Measurements from ENCODE around the gene PARK7. TPM values are rescaled to one million over a fixed set of nuclear protein-coding genes. Genes with fewer than 3 reads are reported as not detected.

Gene PARK7
- total RNA-seq, 1 experiment from 2014 or later, result 207 TPM

GRCh38 chr1:7932524-7933138, 28.9 kb upstream of the PARK7 start:
- Mint-ChIP-seq H3K36me3 (ENCODE audit: insufficient read depth, unreplicated experiment) (no peaks in the 10 kb centered on the region), H3K27ac (ENCODE audit: unreplicated experiment) (no peak overlapping the region), H3K27me3 (ENCODE audit: unreplicated experiment) (no peaks in the 10 kb centered on the region), H3K9me3 (ENCODE audit: low read depth, unreplicated experiment) (no peaks in the 10 kb centered on the region), H3K4me3 (ENCODE audit: low read depth, unreplicated experiment) (no peak overlapping the region), H3K4me1 (ENCODE audit: low read depth, unreplicated experiment) (no peaks in the 10 kb centered on the region)
- no peak for DNase-seq
- no peak for TF ChIP-seq CTCF (IDR thresholded peaks at IDR 0.05; ENCODE audit: unreplicated experiment)
- CTCF ChIA-PET, result no interaction called here
- intact Hi-C loops (cut with micrococcal nuclease; ENCODE audit: unreplicated experiment), result no loop called here
- BruUV-seq (replicated peaks), result no TSS peak

GRCh38 chr1:7938070-7938469, 23.4 kb upstream of the PARK7 start:
- no peak for DNase-seq
- no peak overlapping the region for H3K4me3 Mint-ChIP-seq (ENCODE audit: low read depth, unreplicated experiment)
- H3K27me3 Mint-ChIP-seq (ENCODE audit: unreplicated experiment), result peaks cover 26% of the 10 kb centered on the region
- peaks cover 24% of the 10 kb centered on the region for H3K4me1 Mint-ChIP-seq (ENCODE audit: low read depth, unreplicated experiment)
- no peak overlapping the region for H3K27ac Mint-ChIP-seq (ENCODE audit: unreplicated experiment)
- TF ChIP-seq CTCF (IDR thresholded peaks at IDR 0.05; ENCODE audit: unreplicated experiment), result no peak
- CTCF ChIA-PET, result no interaction called here
- H3K9me3 Mint-ChIP-seq (ENCODE audit: low read depth, unreplicated experiment), result no peaks in the 10 kb centered on the region
- no peaks in the 10 kb centered on the region for H3K36me3 Mint-ChIP-seq (ENCODE audit: insufficient read depth, unreplicated experiment)
- no TSS peak for BruUV-seq (replicated peaks)
- intact Hi-C loops (cut with micrococcal nuclease; ENCODE audit: unreplicated experiment), result no loop called here

- no peak for TF ChIP-seq CTCF (IDR thresholded peaks at IDR 0.05; ENCODE audit: unreplicated experiment)
- Mint-ChIP-seq H3K36me3 (ENCODE audit: insufficient read depth, unreplicated experiment) (no peaks in the 10 kb centered on the region), H3K4me3 (ENCODE audit: low read depth, unreplicated experiment) (no peak overlapping the region), H3K27me3 (ENCODE audit: unreplicated experiment) (peaks cover 30% of the 10 kb centered on the region), H3K4me1 (ENCODE audit: low read depth, unreplicated experiment) (peaks cover 24% of the 10 kb centered on the region), H3K9me3 (ENCODE audit: low read depth, unreplicated experiment) (no peaks in the 10 kb centered on the region), H3K27ac (ENCODE audit: unreplicated experiment) (no peak overlapping the region)
- intact Hi-C loops (cut with micrococcal nuclease; ENCODE audit: unreplicated experiment), result no loop called here
- BruUV-seq (replicated peaks), result TSS peak; percentile 29
- CTCF ChIA-PET, result interaction anchor here (0.6 kb wide), 2 partner anchors 19 to 271 kb away, joined by 3 read pairs; no protein-coding TSS in a partner anchor
- DNase-seq, result no peak
Measured at GRCh38 chr1:7940034-7940433, 21.5 kb upstream of the PARK7 start.

- H3K4me1 Mint-ChIP-seq (ENCODE audit: low read depth, unreplicated experiment), result peaks cover 24% of the 10 kb centered on the region
- no peaks in the 10 kb centered on the region for H3K36me3 Mint-ChIP-seq (ENCODE audit: insufficient read depth, unreplicated experiment)
- H3K27ac Mint-ChIP-seq (ENCODE audit: unreplicated experiment), result no peak within 1 kb of the TSS
- intact Hi-C loops (cut with micrococcal nuclease; ENCODE audit: unreplicated experiment), result no loop called here
- CTCF ChIA-PET, result interaction anchor here (0.6 to 0.9 kb wide), 2 partner anchors 10 to 20 kb away, joined by 3 to 4 read pairs; no protein-coding TSS in a partner anchor
- H3K27me3 Mint-ChIP-seq (ENCODE audit: unreplicated experiment), result peaks cover 30% of the 10 kb centered on the region
- BruUV-seq (replicated peaks), result no TSS peak
- H3K4me3 Mint-ChIP-seq (ENCODE audit: low read depth, unreplicated experiment), result peak within 1 kb of the TSS; percentile 41
- H3K9me3 Mint-ChIP-seq (ENCODE audit: low read depth, unreplicated experiment), result no peaks in the 10 kb centered on the region
- DNase-seq, result peak; percentile 64
- TF ChIP-seq CTCF (IDR thresholded peaks at IDR 0.05; ENCODE audit: unreplicated experiment), result no peak
Measured at GRCh38 chr1:7940745-7941436, 20.6 kb upstream of the PARK7 start, which contains the start of gene TNFRSF9. TNFRSF9 (minus strand) TSS chr1:7940839; CDS start chr1:7939994, 845 bp downstream.

Data from Calu3 (cell line).